Measurements from ENCODE around the gene NAB2.

DNA sequence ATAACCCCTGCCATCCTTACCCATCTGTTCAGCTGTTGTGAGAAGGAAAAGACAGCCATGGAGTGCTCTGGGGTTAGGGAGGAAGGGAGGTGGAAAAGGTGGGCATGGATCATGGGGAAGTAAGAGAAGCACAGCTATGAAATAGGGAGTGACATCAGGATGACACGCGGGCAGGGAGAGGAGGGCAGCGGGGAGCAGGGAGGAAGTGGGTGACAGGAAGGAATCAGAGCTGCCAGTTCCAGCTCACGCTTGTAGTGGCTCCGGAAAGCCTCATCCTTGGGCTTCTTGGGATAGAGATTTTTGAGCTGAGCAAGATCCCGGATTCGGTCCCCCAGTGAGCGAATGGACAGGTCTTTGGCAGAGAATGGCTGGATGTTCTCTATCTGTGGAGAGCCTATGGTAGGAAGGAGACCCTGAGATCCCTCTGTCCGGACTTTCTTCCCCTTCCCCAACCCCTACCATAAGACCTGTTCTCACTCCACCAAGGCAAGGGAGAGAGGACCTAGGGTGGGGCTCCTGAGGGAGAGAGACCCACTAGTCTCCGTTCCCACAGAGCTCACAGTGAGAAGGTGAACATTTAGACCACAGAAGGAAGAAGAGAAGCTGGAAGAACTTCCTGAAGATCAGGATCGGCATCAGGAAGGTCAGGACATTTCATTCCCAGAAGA, 10.3 kb downstream of the NAB2 start:
- TF ChIP-seq SPI1 (IDR thresholded peaks at IDR 0.05; ENCODE audit: low read depth, low read length) (no peak), POLR2A (IDR thresholded peaks at IDR 0.05; ENCODE audit: low read depth, low read length) (no peak), POLR2AphosphoS5 (IDR thresholded peaks at IDR 0.05; ENCODE audit: low read depth, low read length) (0 out of 2 replicates have a peak, but pooled peaks have one; percentile 0), TAF1 (IDR thresholded peaks at IDR 0.05; ENCODE audit: low read depth, low read length) (no peak)
